BLaER1 treated with 17β-estradiol and CSF1 and Interleukin-3, amounts not matched to agents 10 nM and 100 nM (cell line): ENCODE measurements around the gene TMEM192.
A peak's percentile ranks its signal among the peaks of the same experiment; 100 is the strongest.

Experiments
- H3K27ac ChIP-seq, 11 experiments: shearing (Covaris generic); formaldehyde crosslinking; 2 replicates each; pipeline ENCODE4 v1.8.1; 2022
- H3K27me3 ChIP-seq, 11 experiments: shearing (Covaris generic); formaldehyde crosslinking; 2 replicates each; pipeline ENCODE4 v1.8.1; 2022
- H3K36me3 ChIP-seq, 11 experiments: shearing (Covaris generic); formaldehyde crosslinking; 2 replicates each; pipeline ENCODE4 v1.8.1; 2022
- H3K4me1 ChIP-seq, 10 experiments: shearing (Covaris generic); formaldehyde crosslinking; 2 replicates each; pipeline ENCODE4 v1.8.1; 2022
- H3K4me2 ChIP-seq, 11 experiments: shearing (Covaris generic); formaldehyde crosslinking; 2 replicates each; pipeline ENCODE4 v1.8.1; 2022
- H3K4me3 ChIP-seq, 10 experiments: shearing (Covaris generic); formaldehyde crosslinking; 2 replicates each; pipeline ENCODE4 v1.8.1; 2022
- H3K9ac ChIP-seq, 11 experiments: shearing (Covaris generic); formaldehyde crosslinking; 2 replicates each; pipeline ENCODE4 v1.8.1; 2022
- H3K9me3 ChIP-seq, 11 experiments: shearing (Covaris generic); formaldehyde crosslinking; replicated peaks in 1 of 11; 2 replicates each; pipeline ENCODE4 v1.8.1; 2022
- H4K20me1 ChIP-seq, 11 experiments: shearing (Covaris generic); formaldehyde crosslinking; 2 replicates each; pipeline ENCODE4 v1.8.1; 2022
- Cebpa-rat ChIP-seq, 11 experiments: shearing (Covaris generic); IDR thresholded peaks; 2 replicates each; pipeline ENCODE4 v1.8.1; 2022

Gene TMEM192

GRCh38 chr4:165112368-165113121 is at the start of gene TMEM192:
TSS of gene TMEM192 (minus strand) at chr4:165112860. CDS start at chr4:165112773, 87 bp downstream.
- Histone ChIP-seq H3K4me3 (peak within 1 kb of the TSS; percentile 72 to 90 (median 80)), H3K9ac (peak within 1 kb of the TSS; percentile 85 to 98 (median 95)), H3K36me3 (peaks cover 0 to 27% (median 9%) of the 10 kb centered on the region in 11 experiments; a peak in 13 of 22 replicates), H3K4me2 (peak within 1 kb of the TSS; percentile 76 to 95 (median 86)), H3K27ac (peak within 1 kb of the TSS; percentile 88 to 98 (median 96)), H4K20me1 (peaks cover 0 to 7% (median 0%) of the 10 kb centered on the region in 11 experiments; a peak in 4 of 22 replicates), H3K9me3 (no peaks in the 10 kb centered on the region), H3K4me1 (peaks cover 12 to 22% (median 18%) of the 10 kb centered on the region in 10 experiments), H3K27me3 (no peaks in the 10 kb centered on the region)
- TF ChIP-seq Cebpa-rat (IDR thresholded peaks at IDR 0.05) = no peak

- TF ChIP-seq Cebpa-rat (IDR thresholded peaks at IDR 0.05) = no peak
- Histone ChIP-seq H3K9me3 (peaks cover 9 to 23% (median 17%) of the 10 kb centered on the region in 11 experiments; a peak in 21 of 22 replicates), H3K4me2 (no peak overlapping the region), H3K9ac (no peak overlapping the region), H3K36me3 (no peaks in the 10 kb centered on the region), H4K20me1 (no peaks in the 10 kb centered on the region), H3K4me3 (no peak overlapping the region), H3K4me1 (no peaks in the 10 kb centered on the region), H3K27me3 (no peaks in the 10 kb centered on the region), H3K27ac (no peak overlapping the region)
These were observed 46.1 kb upstream of the TMEM192 start for GRCh38 chr4:165158762-165159161.

GRCh38 chr4:165156906-165157305 is 44.2 kb upstream of the TMEM192 start:
- Histone ChIP-seq H3K4me3 (no peak overlapping the region), H3K27me3 (no peaks in the 10 kb centered on the region), H3K9ac (no peak overlapping the region), H3K4me1 (no peaks in the 10 kb centered on the region), H4K20me1 (no peaks in the 10 kb centered on the region), H3K9me3 (peaks cover 9 to 23% (median 17%) of the 10 kb centered on the region in 11 experiments; a peak in 21 of 22 replicates), H3K4me2 (no peak overlapping the region), H3K27ac (no peak overlapping the region), H3K36me3 (no peaks in the 10 kb centered on the region)
- no peak for TF ChIP-seq Cebpa-rat (IDR thresholded peaks at IDR 0.05)

GRCh38 chr4:165154482-165154881 is 41.8 kb upstream of the TMEM192 start:
- Histone ChIP-seq H3K36me3 (no peaks in the 10 kb centered on the region), H3K4me2 (no peak overlapping the region), H3K9ac (no peak overlapping the region), H3K27me3 (no peaks in the 10 kb centered on the region), H4K20me1 (no peaks in the 10 kb centered on the region), H3K27ac (no peak overlapping the region), H3K4me1 (peaks cover 0 to 9% (median 0%) of the 10 kb centered on the region in 10 experiments; a peak in 3 of 20 replicates), H3K9me3 (peaks cover 9 to 23% (median 17%) of the 10 kb centered on the region in 11 experiments; a peak in 21 of 22 replicates), H3K4me3 (no peak overlapping the region)
- TF ChIP-seq Cebpa-rat (IDR thresholded peaks at IDR 0.05) = no peak

GRCh38 chr4:165152527-165152926 is 39.9 kb upstream of the TMEM192 start:
- Histone ChIP-seq H3K9me3 (peaks cover under 1 to 15% (median 9%) of the 10 kb centered on the region in 11 experiments; a peak in 21 of 22 replicates), H3K4me3 (no peak overlapping the region), H3K36me3 (no peaks in the 10 kb centered on the region), H3K4me2 (no peak overlapping the region), H3K27ac (no peak overlapping the region), H4K20me1 (no peaks in the 10 kb centered on the region), H3K9ac (no peak overlapping the region), H3K27me3 (no peaks in the 10 kb centered on the region), H3K4me1 (peaks cover 0 to 9% (median 0%) of the 10 kb centered on the region in 10 experiments; a peak in 3 of 20 replicates)
- no peak for TF ChIP-seq Cebpa-rat (IDR thresholded peaks at IDR 0.05)

GRCh38 chr4:165151734-165152133 is 39.1 kb upstream of the TMEM192 start:
- Histone ChIP-seq H3K4me2 (0 out of 22 replicates have a peak overlapping the region, but pooled peaks of 1 of the 11 experiments have one; percentile 48), H3K4me3 (no peak overlapping the region), H3K27ac (no peak overlapping the region), H3K27me3 (no peaks in the 10 kb centered on the region), H4K20me1 (no peaks in the 10 kb centered on the region), H3K9me3 (peaks cover 0 to 15% (median under 1%) of the 10 kb centered on the region in 11 experiments; a peak in 3 of 22 replicates), H3K4me1 (peaks cover 0 to 9% (median 0%) of the 10 kb centered on the region in 10 experiments; a peak in 3 of 20 replicates), H3K36me3 (no peaks in the 10 kb centered on the region), H3K9ac (no peak overlapping the region)
- no peak for TF ChIP-seq Cebpa-rat (IDR thresholded peaks at IDR 0.05)

- H3K4me2 ChIP-seq = no peak overlapping the region
- no peak for TF ChIP-seq Cebpa-rat (IDR thresholded peaks at IDR 0.05)
These were observed 37.9 kb upstream of the TMEM192 start for GRCh38 chr4:165150545-165150944.

GRCh38 chr4:165138843-165139242 is 26.2 kb upstream of the TMEM192 start:
- Histone ChIP-seq H3K4me1 (peaks cover 9 to 17% (median 13%) of the 10 kb centered on the region in 10 experiments), H3K9ac (no peak overlapping the region), H3K36me3 (no peaks in the 10 kb centered on the region), H3K27me3 (no peaks in the 10 kb centered on the region), H3K4me2 (no peak overlapping the region), H3K4me3 (no peak overlapping the region), H3K27ac (no peak overlapping the region), H3K9me3 (peaks cover 0 to 9% (median 0%) of the 10 kb centered on the region in 11 experiments; a peak in 8 of 22 replicates), H4K20me1 (no peaks in the 10 kb centered on the region)
- no peak for TF ChIP-seq Cebpa-rat (IDR thresholded peaks at IDR 0.05)

More at GRCh38 chr4:165150545-165150944, 37.9 kb upstream of the TMEM192 start:
- Histone ChIP-seq H3K9ac (no peak overlapping the region), H4K20me1 (no peaks in the 10 kb centered on the region), H3K4me1 (peaks cover 0 to 9% (median 0%) of the 10 kb centered on the region in 10 experiments; a peak in 3 of 20 replicates), H3K4me3 (no peak overlapping the region), H3K36me3 (no peaks in the 10 kb centered on the region), H3K27ac (no peak overlapping the region), H3K27me3 (no peaks in the 10 kb centered on the region), H3K9me3 (0 out of 22 replicates have a peak, but pooled peaks cover 0 to 11% (median 0%) of the 10 kb centered on the region in 11 experiments)

- no peak for TF ChIP-seq Cebpa-rat (IDR thresholded peaks at IDR 0.05)
- H3K9me3 ChIP-seq = peaks cover 0 to 9% (median 0%) of the 10 kb centered on the region in 11 experiments; a peak in 8 of 22 replicates
- no peak overlapping the region for H3K9ac ChIP-seq
- H3K27ac ChIP-seq = no peak overlapping the region
- no peak overlapping the region for H3K4me2 ChIP-seq
- no peak overlapping the region for H3K4me3 ChIP-seq
- H3K36me3 ChIP-seq = no peaks in the 10 kb centered on the region
- H4K20me1 ChIP-seq = no peaks in the 10 kb centered on the region
- H3K27me3 ChIP-seq = no peaks in the 10 kb centered on the region
- peaks cover 25 to 32% (median 28%) of the 10 kb centered on the region in 10 experiments for H3K4me1 ChIP-seq
These were observed 24.5 kb upstream of the TMEM192 start for GRCh38 chr4:165137205-165137604.
